ENCODE data around the gene TDRD12.

DNA sequence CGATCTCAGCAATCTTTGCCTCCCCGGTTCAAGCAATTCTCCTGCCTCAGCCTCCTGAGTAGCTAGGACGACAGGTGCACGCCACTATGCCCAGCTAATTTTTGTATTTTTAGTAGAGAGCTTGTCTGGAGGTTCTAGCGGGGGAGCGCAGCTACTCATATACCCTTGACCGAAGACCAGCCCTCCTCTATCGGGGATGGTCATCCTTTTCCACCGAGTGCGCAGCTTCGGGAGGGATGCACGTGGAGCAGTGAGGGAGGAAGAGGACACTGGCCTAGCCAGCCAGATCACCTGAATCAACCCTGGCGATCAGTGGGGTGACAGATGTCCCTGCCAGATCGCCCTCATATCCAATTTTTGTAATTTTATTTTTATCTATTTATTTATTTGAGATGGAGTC is 143.2 kb downstream of the TDRD12 start:
- TF ChIP-seq CTCF (conservative IDR thresholded peaks at IDR 0.05 in 1 of 2, IDR thresholded peaks at IDR 0.05 in 1 of 2; ENCODE audit: low read depth in 1 of 2, low read length in 2 of 2), result no peak
- TF ChIP-seq EZH2 (IDR thresholded peaks at IDR 0.05; ENCODE audit: low read length, missing control alignments), result no peak

Data from fibroblast of lung (primary cell).